BJ (cell line): ENCODE results near the gene PRTG. TPM values are rescaled to one million over a fixed set of nuclear protein-coding genes. Genes with fewer than 3 reads are reported as not detected.

Experiments
- CTCF ChIA-PET: fragments of 350-600 bp; formaldehyde crosslinking; extraction: SDS; loops from one replicate; lab custom pipeline; 2021; ENCODE audit warnings: antibody characterized with exemption, inconsistent platforms; lab: Yijun Ruan, JAX
- POLR2A ChIA-PET: fragments of 300-600 bp; sonication (Branson Sonifier 250); formaldehyde crosslinking; extraction: SDS; loops from one replicate; lab custom pipeline; 2021; ENCODE audit warnings: antibody characterized with exemption; lab: Charles Lee
- DNase-seq: peaks from one replicate; pipeline ENCODE4 v3.0.0-alpha.2; 2011; ENCODE audit warnings: low read depth
- H3K27me3 ChIP-seq: 2 replicates; pipeline ENCODE4 v1.6.0; 2011; ENCODE audit warnings: low read length; ENCODE audit not compliant: control insufficient read depth, insufficient read depth
- H3K36me3 ChIP-seq: 2 replicates; pipeline ENCODE4 v1.5.1; 2011; ENCODE audit warnings: low read length; ENCODE audit not compliant: control insufficient read depth, insufficient read depth
- H3K4me3 ChIP-seq: 2 replicates; pipeline ENCODE4 v1.5.1; 2011; ENCODE audit warnings: low read depth, mild to moderate bottlenecking, control low read depth, low read length
- polyA plus RNA-seq: library from polyadenylated mRNA; depleted of rRNA; stranded (reverse); fragments of >200 nt; gene quantifications from 2 replicates; pipeline ENCODE4 v1.2.3, GENCODE V29; 2011
- TF ChIP-seq, protein P1 (sequence below): IDR thresholded peaks from 2 replicates; pipeline ENCODE4 v1.5.1; 2011; ENCODE audit warnings: low read depth, mild to moderate bottlenecking, control low read depth, inconsistent platforms, low read length, moderate library complexity; ENCODE audit not compliant: insufficient read depth

PRTG gene
- polyA plus RNA-seq, 1 experiment = 0.94 TPM

- DNase-seq = no peak
- no peaks in the 10 kb centered on the region for H3K36me3 ChIP-seq
- 0 out of 2 replicates have a peak, but pooled peaks cover 2% of the 10 kb centered on the region for H3K27me3 ChIP-seq
- ChIA-PET CTCF (interaction anchor here (8.6 kb wide), 1 partner anchor 10 kb away, joined by 64 read pairs; no protein-coding TSS in a partner anchor), POLR2A (interaction anchor here (0.6 kb wide), 1 partner anchor 51 kb away, joined by 3 read pairs; no protein-coding TSS in a partner anchor)
- TF ChIP-seq, protein P1, sequence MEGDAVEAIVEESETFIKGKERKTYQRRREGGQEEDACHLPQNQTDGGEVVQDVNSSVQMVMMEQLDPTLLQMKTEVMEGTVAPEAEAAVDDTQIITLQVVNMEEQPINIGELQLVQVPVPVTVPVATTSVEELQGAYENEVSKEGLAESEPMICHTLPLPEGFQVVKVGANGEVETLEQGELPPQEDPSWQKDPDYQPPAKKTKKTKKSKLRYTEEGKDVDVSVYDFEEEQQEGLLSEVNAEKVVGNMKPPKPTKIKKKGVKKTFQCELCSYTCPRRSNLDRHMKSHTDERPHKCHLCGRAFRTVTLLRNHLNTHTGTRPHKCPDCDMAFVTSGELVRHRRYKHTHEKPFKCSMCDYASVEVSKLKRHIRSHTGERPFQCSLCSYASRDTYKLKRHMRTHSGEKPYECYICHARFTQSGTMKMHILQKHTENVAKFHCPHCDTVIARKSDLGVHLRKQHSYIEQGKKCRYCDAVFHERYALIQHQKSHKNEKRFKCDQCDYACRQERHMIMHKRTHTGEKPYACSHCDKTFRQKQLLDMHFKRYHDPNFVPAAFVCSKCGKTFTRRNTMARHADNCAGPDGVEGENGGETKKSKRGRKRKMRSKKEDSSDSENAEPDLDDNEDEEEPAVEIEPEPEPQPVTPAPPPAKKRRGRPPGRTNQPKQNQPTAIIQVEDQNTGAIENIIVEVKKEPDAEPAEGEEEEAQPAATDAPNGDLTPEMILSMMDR = no peak
- no peak overlapping the region for H3K4me3 ChIP-seq
These were observed 41.3 kb upstream of the PRTG start for GRCh38 chr15:55784286-55784685.

- CTCF ChIA-PET = interaction anchor here (8.6 kb wide), 1 partner anchor 9 kb away, joined by 64 read pairs; no protein-coding TSS in a partner anchor
- POLR2A ChIA-PET = no interaction called here
- Histone ChIP-seq H3K4me3 (no peak overlapping the region), H3K27me3 (0 out of 2 replicates have a peak, but pooled peaks cover 2% of the 10 kb centered on the region), H3K36me3 (no peaks in the 10 kb centered on the region)
- TF ChIP-seq, protein P1 = no peak
- DNase-seq = no peak
These were observed 39.9 kb upstream of the PRTG start for GRCh38 chr15:55782901-55783300.

DNA sequence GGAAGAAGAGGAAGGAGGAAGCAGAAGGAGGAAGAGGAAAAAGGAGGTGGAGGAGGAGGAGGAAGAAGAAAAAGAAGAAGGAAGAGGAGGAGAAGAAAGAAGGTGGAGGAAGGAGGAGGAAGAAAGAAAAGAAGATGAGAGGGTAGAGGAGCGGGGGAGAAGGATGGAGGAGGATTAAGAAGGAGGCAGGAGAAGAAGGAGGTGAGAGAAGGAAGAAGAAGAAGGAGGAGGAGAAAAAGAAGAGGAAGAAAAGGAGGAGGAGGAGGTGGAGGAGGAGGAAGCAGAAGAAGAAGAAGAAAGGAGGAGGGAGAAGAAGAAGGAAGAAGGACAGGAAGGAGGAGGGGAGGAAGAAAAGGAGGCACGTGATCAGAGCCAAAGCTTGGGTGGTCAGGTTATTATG lies 37.3 kb upstream of the PRTG start:
- ChIA-PET CTCF (no interaction called here), POLR2A (no interaction called here)
- peaks cover 4% of the 10 kb centered on the region for H3K27me3 ChIP-seq
- H3K4me3 ChIP-seq = no peak overlapping the region
- no peaks in the 10 kb centered on the region for H3K36me3 ChIP-seq
- TF ChIP-seq, protein P1 = no peak
- no peak for DNase-seq

DNA sequence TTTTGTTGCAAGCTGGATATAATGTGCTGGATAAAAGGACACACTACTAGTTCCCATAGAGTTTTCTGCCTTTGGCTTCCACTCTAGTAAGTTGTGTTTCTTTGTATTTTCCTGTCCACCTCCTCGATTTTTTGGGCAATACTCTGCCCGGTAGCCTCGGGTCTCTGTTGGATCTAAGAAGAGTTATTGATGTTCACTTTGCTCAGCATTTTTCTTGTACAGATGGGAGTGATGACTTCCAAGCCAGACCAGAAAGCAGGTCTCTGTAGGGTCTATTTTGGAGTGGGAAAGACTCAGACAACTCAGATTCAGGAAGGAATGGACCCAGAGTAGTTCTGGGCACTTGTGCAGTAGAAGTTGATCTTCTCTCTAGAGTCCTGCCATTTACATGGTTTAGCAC lies 36.0 kb upstream of the PRTG start:
- DNase-seq = no peak
- no peaks in the 10 kb centered on the region for H3K36me3 ChIP-seq
- peaks cover 4% of the 10 kb centered on the region for H3K27me3 ChIP-seq
- TF ChIP-seq, protein P1 = no peak
- H3K4me3 ChIP-seq = no peak overlapping the region
- ChIA-PET CTCF (interaction anchor here (0.7 kb wide), 1 partner anchor 51 kb away, joined by 3 read pairs; no protein-coding TSS in a partner anchor), POLR2A (no interaction called here)

DNA sequence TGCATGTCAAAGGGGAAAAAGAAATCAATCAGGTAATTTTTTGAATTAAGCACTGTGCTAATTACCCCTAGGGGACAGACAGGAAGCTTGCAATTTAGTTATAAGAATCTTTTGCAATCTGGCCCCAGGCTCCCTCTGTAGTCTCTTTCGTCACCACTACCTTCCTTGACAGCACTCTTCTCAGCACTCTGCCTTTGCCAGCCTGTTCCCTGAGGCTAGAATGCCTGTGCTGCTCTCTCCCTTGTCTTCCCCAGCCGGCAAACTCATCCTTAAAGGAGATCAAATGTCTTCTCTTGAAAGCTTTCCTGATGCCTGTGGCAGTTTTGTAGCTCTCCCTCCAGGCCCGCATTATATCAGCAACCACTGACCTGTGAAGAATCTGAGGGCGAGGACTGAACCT lies 32.4 kb upstream of the PRTG start:
- CTCF ChIA-PET = interaction anchor here (0.9 to 4.9 kb wide), 15 partner anchors 11 to 249 kb away, joined by 3 to 64 read pairs (median 4); no protein-coding TSS in a partner anchor
- no peak for DNase-seq

More for the DNA sequence above, 32.4 kb upstream of the PRTG start:
- Histone ChIP-seq H3K36me3 (no peaks in the 10 kb centered on the region), H3K4me3 (no peak overlapping the region), H3K27me3 (peaks cover 2% of the 10 kb centered on the region)
- TF ChIP-seq, protein P1 = no peak
- POLR2A ChIA-PET = no interaction called here
